A549 (cell line): Measurements from ENCODE around the gene SPTB. TPM values are rescaled to one million over a fixed set of nuclear protein-coding genes. Genes with fewer than 3 reads are reported as not detected.

Experiments used
- ATAC-seq, 2 experiments: fragments of 200-7000 bp in 1 of 2; fragments of >200 bp in 1 of 2; cut with Nextera tagmentation in 1 of 2; cut with Tn5 transposase in 1 of 2; 3 replicates each; pipeline versions ENCODE4 v1.8.0 to v1.9.1; 2018 to 2020; ENCODE audit warnings: mild to moderate bottlenecking in 1 of 2, moderate library complexity in 1 of 2
- CTCF ChIA-PET: fragments of 300-600 bp; sonication (Branson Sonifier 250); formaldehyde crosslinking; extraction: SDS; loops from one replicate; lab custom pipeline; 2021; ENCODE audit warnings: antibody characterized with exemption, inconsistent platforms; lab: Yijun Ruan, JAX
- POLR2A ChIA-PET: fragments of 350-600 bp; formaldehyde crosslinking; extraction: SDS; loops from one replicate; lab custom pipeline; 2021; ENCODE audit warnings: antibody characterized with exemption, inconsistent platforms; lab: Yijun Ruan, JAX
- DNase-seq, 2 experiments: peaks; one replicate each; pipeline versions ENCODE4 v3.0.0 to v3.0.0-alpha.2; 2011 to 2016; ENCODE audit warnings: low read depth in 1 of 2, low spot score in 1 of 2
- FAIRE-seq: peaks from 2 replicates; lab custom pipeline; 2011; peaks lifted over from hg19 to GRCh38; lab: Jason Lieb, UNC
- H3K27ac ChIP-seq, 2 experiments: fragments of >200 bp; sonication (Bioruptor Twin); formaldehyde crosslinking; 3 replicates each; pipeline ENCODE4 v1.5.1; 2016 to 2017
- H3K4me1 ChIP-seq: fragments of >200 bp; sonication (Bioruptor Twin); formaldehyde crosslinking; 3 replicates; pipeline ENCODE4 v1.6.1; 2016
- H3K4me2 ChIP-seq: fragments of >200 bp; sonication (Bioruptor Twin); formaldehyde crosslinking; 3 replicates; pipeline ENCODE4 v1.6.1; 2016
- H3K4me3 ChIP-seq: fragments of >200 bp; sonication (Bioruptor Twin); formaldehyde crosslinking; 3 replicates; pipeline ENCODE4 v1.5.1; 2016
- H3K9me3 ChIP-seq: fragments of >200 bp; sonication (Bioruptor Twin); formaldehyde crosslinking; 3 replicates; pipeline ENCODE4 v1.6.1; 2016
- CBX2 ChIP-seq: fragments of 200-600 bp; sonication (generic); IDR thresholded peaks from 2 replicates; pipeline ENCODE4 v1.6.1; 2016; ENCODE audit warnings: low read depth, mild to moderate bottlenecking, borderline replicate concordance
- CHD2 ChIP-seq: fragments of 150-350 bp; IDR thresholded peaks from 2 replicates; pipeline ENCODE4 v1.6.1; 2014; ENCODE audit warnings: low read length; ENCODE audit not compliant: partially characterized antibody
- FOSB ChIP-seq: fragments of 250-450 bp; sonication (Bioruptor Pico); IDR thresholded peaks from 2 replicates; pipeline ENCODE4 v1.5.0; 2020; ENCODE audit warnings: mild to moderate bottlenecking, moderate library complexity
- FOXS1 ChIP-seq: fragments of 250-450 bp; sonication (Bioruptor Pico); IDR thresholded peaks from 2 replicates; pipeline ENCODE4 v1.5.0; 2020; ENCODE audit warnings: mild to moderate bottlenecking, moderate library complexity
- GATA3 ChIP-seq: IDR thresholded peaks from 2 replicates; pipeline ENCODE4 v1.6.1; 2012; ENCODE audit warnings: borderline replicate concordance
- HOXB5 ChIP-seq: fragments of 250-450 bp; sonication (Bioruptor Pico); IDR thresholded peaks from 2 replicates; pipeline ENCODE4 v1.5.0; 2020; ENCODE audit warnings: mild to moderate bottlenecking, moderate library complexity
- JUNB ChIP-seq: fragments of >200 bp; sonication (Bioruptor Twin); formaldehyde crosslinking; IDR thresholded peaks from 2 replicates; pipeline ENCODE4 v1.6.1; 2016
- MYC ChIP-seq: IDR thresholded peaks from 2 replicates; pipeline ENCODE4 v1.6.1; 2012; ENCODE audit warnings: mild to moderate bottlenecking, inconsistent platforms, low read length, improper control_type of control experiment, borderline replicate concordance
- NPAS2 ChIP-seq: fragments of 250-450 bp; sonication (Bioruptor Pico); IDR thresholded peaks from 2 replicates; pipeline ENCODE4 v1.8.0; 2022; ENCODE audit warnings: mild to moderate bottlenecking, moderate library complexity, borderline replicate concordance
- RARB ChIP-seq: fragments of 250-450 bp; sonication (Bioruptor Pico); IDR thresholded peaks from 2 replicates; pipeline ENCODE4 v1.8.0; 2021; ENCODE audit warnings: mild to moderate bottlenecking, moderate library complexity
- ZFP36 ChIP-seq: fragments of 450-650 bp; IDR thresholded peaks from 2 replicates; pipeline ENCODE4 v1.6.1; 2014; ENCODE audit warnings: borderline replicate concordance; ENCODE audit not compliant: partially characterized antibody
- ZSCAN20 ChIP-seq: fragments of 250-450 bp; sonication (Bioruptor Pico); IDR thresholded peaks from 2 replicates; pipeline ENCODE4 v1.8.0; 2022; ENCODE audit warnings: mild to moderate bottlenecking, moderate library complexity
- WGBS: methylation state at CpG from one replicate; pipeline ENCODE4 v1.1.6; 2017; ENCODE audit errors: missing lambda C conversion rate; 5-methylcytosine and 5-hydroxymethylcytosine counted together
- polyA plus RNA-seq, 4 experiments: library from polyadenylated mRNA; depleted of rRNA in 3 of 4; stranded (reverse); fragments of >200 nt; fragmentation: RNase III in 1 of 4; extraction: RNeasy Plus Mini Kit Qiagen cat#74134 plus additional on column Dnase treatment in 1 of 4; gene quantifications; 2 replicates in 3 of 4; 3 replicates in 1 of 4; pipeline ENCODE4 v1.2.3, GENCODE V29; 2011 to 2017
- TF ChIP-seq, protein P1 (sequence below): fragments of 150-350 bp; IDR thresholded peaks from 2 replicates; pipeline ENCODE4 v1.6.1; 2014; ENCODE audit warnings: low read depth, mild to moderate bottlenecking, low read length
- TF ChIP-seq, protein P2 (sequence below): fragments of 200-600 bp; sonication (generic); IDR thresholded peaks from 2 replicates; pipeline ENCODE4 v1.6.1; 2016; ENCODE audit warnings: antibody characterized with exemption, mild to moderate bottlenecking, moderate library complexity
- TF ChIP-seq, protein P3 (sequence below): IDR thresholded peaks from 2 replicates; pipeline ENCODE4 v1.6.1; 2012

The SPTB gene
- polyA plus RNA-seq, 2 of the 4 experiments (the other 2 are of a cell fraction) = 0.27 to 2.1 TPM

DNA sequence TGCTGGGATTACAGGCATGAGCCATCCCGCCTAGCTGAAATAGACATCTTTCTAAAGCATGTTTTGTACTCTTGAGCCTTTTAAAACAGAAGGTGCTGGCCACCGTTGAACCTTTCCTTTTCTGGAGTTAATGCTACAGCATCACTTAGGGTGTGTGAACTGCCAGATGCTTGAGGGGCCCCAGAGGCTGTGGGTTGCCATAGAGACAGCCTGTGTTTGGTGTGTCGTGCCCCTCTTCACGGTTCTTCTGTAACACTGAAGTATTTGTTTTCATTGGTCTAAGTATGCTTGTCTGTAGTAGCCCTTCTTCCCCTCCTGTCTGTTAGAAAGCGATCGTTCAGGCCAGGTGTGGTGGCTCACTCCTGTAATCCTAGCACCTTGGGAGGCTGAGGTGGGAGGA, 144.7 kb downstream of the SPTB start:
- H3K4me2 ChIP-seq = no peak overlapping the region
- ChIA-PET POLR2A (interaction anchor here (0.6 kb wide), 1 partner anchor 32 kb away, joined by 3 read pairs; no protein-coding TSS in a partner anchor), CTCF (interaction anchor here (0.9 to 1.6 kb wide), 5 partner anchors 11 to 60 kb away, joined by 3 to 5 read pairs (median 3); no protein-coding TSS in a partner anchor)
- peaks cover 17% of the 10 kb centered on the region; the same call in 2 of the 3 replicates for H3K4me1 ChIP-seq
- 94% methylated on average over 6 of the region's 6 CpGs for WGBS
- ATAC-seq (no peak), DNase-seq (no peak), FAIRE-seq (no peak)
- peak overlapping the region in 1 of 2 experiments; percentile 4; a peak in 1 of 6 replicates for H3K27ac ChIP-seq
- no peak overlapping the region for H3K4me3 ChIP-seq
- no peaks in the 10 kb centered on the region for H3K9me3 ChIP-seq
- TF ChIP-seq JUNB = no peak
- TF ChIP-seq, protein P1, sequence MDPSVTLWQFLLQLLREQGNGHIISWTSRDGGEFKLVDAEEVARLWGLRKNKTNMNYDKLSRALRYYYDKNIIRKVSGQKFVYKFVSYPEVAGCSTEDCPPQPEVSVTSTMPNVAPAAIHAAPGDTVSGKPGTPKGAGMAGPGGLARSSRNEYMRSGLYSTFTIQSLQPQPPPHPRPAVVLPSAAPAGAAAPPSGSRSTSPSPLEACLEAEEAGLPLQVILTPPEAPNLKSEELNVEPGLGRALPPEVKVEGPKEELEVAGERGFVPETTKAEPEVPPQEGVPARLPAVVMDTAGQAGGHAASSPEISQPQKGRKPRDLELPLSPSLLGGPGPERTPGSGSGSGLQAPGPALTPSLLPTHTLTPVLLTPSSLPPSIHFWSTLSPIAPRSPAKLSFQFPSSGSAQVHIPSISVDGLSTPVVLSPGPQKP = no peak
- TF ChIP-seq, protein P2, sequence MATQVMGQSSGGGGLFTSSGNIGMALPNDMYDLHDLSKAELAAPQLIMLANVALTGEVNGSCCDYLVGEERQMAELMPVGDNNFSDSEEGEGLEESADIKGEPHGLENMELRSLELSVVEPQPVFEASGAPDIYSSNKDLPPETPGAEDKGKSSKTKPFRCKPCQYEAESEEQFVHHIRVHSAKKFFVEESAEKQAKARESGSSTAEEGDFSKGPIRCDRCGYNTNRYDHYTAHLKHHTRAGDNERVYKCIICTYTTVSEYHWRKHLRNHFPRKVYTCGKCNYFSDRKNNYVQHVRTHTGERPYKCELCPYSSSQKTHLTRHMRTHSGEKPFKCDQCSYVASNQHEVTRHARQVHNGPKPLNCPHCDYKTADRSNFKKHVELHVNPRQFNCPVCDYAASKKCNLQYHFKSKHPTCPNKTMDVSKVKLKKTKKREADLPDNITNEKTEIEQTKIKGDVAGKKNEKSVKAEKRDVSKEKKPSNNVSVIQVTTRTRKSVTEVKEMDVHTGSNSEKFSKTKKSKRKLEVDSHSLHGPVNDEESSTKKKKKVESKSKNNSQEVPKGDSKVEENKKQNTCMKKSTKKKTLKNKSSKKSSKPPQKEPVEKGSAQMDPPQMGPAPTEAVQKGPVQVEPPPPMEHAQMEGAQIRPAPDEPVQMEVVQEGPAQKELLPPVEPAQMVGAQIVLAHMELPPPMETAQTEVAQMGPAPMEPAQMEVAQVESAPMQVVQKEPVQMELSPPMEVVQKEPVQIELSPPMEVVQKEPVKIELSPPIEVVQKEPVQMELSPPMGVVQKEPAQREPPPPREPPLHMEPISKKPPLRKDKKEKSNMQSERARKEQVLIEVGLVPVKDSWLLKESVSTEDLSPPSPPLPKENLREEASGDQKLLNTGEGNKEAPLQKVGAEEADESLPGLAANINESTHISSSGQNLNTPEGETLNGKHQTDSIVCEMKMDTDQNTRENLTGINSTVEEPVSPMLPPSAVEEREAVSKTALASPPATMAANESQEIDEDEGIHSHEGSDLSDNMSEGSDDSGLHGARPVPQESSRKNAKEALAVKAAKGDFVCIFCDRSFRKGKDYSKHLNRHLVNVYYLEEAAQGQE = no peak
- TF ChIP-seq CHD2 = no peak
- no peak for TF ChIP-seq HOXB5
- TF ChIP-seq RARB = no peak
- no peak for TF ChIP-seq ZFP36

DNA sequence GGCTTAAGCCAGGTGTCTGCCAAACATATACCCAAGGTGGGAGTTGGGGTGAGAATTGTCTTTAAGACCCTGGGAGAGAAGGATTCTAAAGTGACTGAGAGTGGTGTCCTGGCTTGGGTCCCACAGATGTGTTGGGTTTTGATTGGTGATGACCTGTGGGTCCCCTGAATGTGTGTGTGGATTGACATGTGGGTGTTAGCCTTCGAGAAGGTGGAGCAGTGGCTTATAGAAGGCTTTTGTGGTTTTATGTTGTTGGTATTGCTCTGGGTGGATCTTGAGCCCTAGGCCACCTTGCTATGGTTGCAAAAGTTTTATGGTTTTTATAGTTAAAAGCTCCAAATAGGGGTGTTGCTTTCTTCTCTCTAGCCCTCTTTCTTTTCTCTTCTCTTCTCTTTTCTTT, 145.8 kb downstream of the SPTB start:
- peaks cover 21% of the 10 kb centered on the region; the same call in 2 of the 3 replicates for H3K4me1 ChIP-seq
- H3K27ac ChIP-seq = no peak overlapping the region
- ATAC-seq (no peak), DNase-seq (no peak), FAIRE-seq (no peak)
- H3K4me2 ChIP-seq = no peak overlapping the region
- 94% methylated on average over 1 of the region's 1 CpG for WGBS
- CTCF ChIA-PET = interaction anchor here (0.6 to 1.6 kb wide), 6 partner anchors 16 to 90 kb away, joined by 3 to 5 read pairs (median 3); no protein-coding TSS in a partner anchor
- no peaks in the 10 kb centered on the region for H3K9me3 ChIP-seq
- no peak overlapping the region for H3K4me3 ChIP-seq
- POLR2A ChIA-PET = no interaction called here
- no peak for TF ChIP-seq NPAS2 (CRISPR knock-in tag)
- TF ChIP-seq MYC = no peak
- no peak for TF ChIP-seq ZSCAN20 (CRISPR knock-in tag)
- TF ChIP-seq, protein P2 = no peak
- TF ChIP-seq CBX2 = no peak

DNA sequence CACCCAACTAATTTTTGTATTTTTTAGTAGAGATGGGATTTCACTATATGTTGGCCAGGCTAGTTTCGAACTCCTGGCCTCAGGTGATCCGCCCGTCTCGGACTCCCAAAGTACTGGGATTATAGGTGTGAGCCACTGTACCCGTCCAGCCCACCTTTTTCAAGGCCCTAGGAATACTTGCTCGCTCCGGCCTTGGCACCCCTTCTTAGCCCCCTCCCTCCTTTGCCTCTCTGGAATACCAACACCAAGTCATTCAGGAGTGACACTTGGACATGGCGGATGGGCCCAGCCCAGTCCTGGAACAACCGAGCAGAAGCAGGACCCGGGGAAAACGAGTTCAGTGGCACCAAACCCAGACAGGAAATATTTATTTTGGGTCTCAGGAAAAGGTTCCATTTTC, 146.4 kb downstream of the SPTB start:
- ATAC-seq = no peak
- H3K4me1 ChIP-seq = peaks cover 21% of the 10 kb centered on the region; the same call in 2 of the 3 replicates
- no peak for DNase-seq
- H3K27ac ChIP-seq = no peak overlapping the region
- no peak overlapping the region for H3K4me2 ChIP-seq
- TF ChIP-seq FOXS1 (no peak), FOSB (CRISPR knock-in tag) (no peak), GATA3 (no peak)
- TF ChIP-seq, protein P3, sequence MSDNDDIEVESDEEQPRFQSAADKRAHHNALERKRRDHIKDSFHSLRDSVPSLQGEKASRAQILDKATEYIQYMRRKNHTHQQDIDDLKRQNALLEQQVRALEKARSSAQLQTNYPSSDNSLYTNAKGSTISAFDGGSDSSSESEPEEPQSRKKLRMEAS = no peak
- H3K9me3 ChIP-seq = no peaks in the 10 kb centered on the region
- ChIA-PET CTCF (no interaction called here), POLR2A (no interaction called here)
- no peak overlapping the region for H3K4me3 ChIP-seq
- 92% methylated on average over 11 of the region's 11 CpGs for WGBS
- FAIRE-seq = no peak
